ENCODE measurements around the gene PCSK6.
A peak's percentile ranks its signal among the peaks of the same experiment; 100 is the strongest.

PCSK6 gene

GRCh38 chr15:101502572-101503295 is 13.2 kb upstream of the PCSK6 start:
- POLR2A ChIA-PET = no interaction called here
- no peak for DNase-seq (ENCODE audit: low read depth, low spot score)
- CTCF ChIA-PET = interaction anchor here (0.8 to 1.9 kb wide), 13 partner anchors 8 to 255 kb away, joined by 3 to 12 read pairs (median 4); no protein-coding TSS in a partner anchor
- H3K4me3 ChIP-seq (ENCODE audit: low read depth, low read length) = no peak overlapping the region
- TF ChIP-seq CTCF (IDR thresholded peaks at IDR 0.05; ENCODE audit: insufficient read depth, low read length, missing control alignments) = no peak

GRCh38 chr15:101501703-101502373 is 12.3 kb upstream of the PCSK6 start:
- ChIA-PET POLR2A (no interaction called here), CTCF (interaction anchor here (0.7 to 1.9 kb wide), 15 partner anchors 9 to 213 kb away, joined by 3 to 12 read pairs (median 5); no protein-coding TSS in a partner anchor)
- no peak for DNase-seq (ENCODE audit: low read depth, low spot score)
- peak; percentile 61 for TF ChIP-seq CTCF (IDR thresholded peaks at IDR 0.05; ENCODE audit: insufficient read depth, low read length, missing control alignments)
- H3K4me3 ChIP-seq (ENCODE audit: low read depth, low read length) = no peak overlapping the region

GRCh38 chr15:101500865-101501551 is 11.5 kb upstream of the PCSK6 start:
- CTCF ChIA-PET = interaction anchor here (0.7 to 1.9 kb wide), 6 partner anchors 13 to 212 kb away, joined by 3 to 12 read pairs (median 6); no protein-coding TSS in a partner anchor
- TF ChIP-seq CTCF (IDR thresholded peaks at IDR 0.05; ENCODE audit: insufficient read depth, low read length, missing control alignments) = no peak
- no peak for DNase-seq (ENCODE audit: low read depth, low spot score)
- POLR2A ChIA-PET = no interaction called here
- no peak overlapping the region for H3K4me3 ChIP-seq (ENCODE audit: low read depth, low read length)

GRCh38 chr15:101499863-101500713 is 10.6 kb upstream of the PCSK6 start:
- ChIA-PET POLR2A (no interaction called here), CTCF (no interaction called here)
- DNase-seq (ENCODE audit: low read depth, low spot score) = no peak

More at GRCh38 chr15:101499863-101500713, 10.6 kb upstream of the PCSK6 start:
- no peak overlapping the region for H3K4me3 ChIP-seq (ENCODE audit: low read depth, low read length)
- TF ChIP-seq CTCF (IDR thresholded peaks at IDR 0.05; ENCODE audit: insufficient read depth, low read length, missing control alignments) = no peak

All from AG04449 (cell line).